GM12878 (cell line): ENCODE results near the gene TRIM67. TPM values are rescaled to one million over a fixed set of nuclear protein-coding genes. Genes with fewer than 3 reads are reported as not detected.

Source experiments
- ATAC-seq: fragments of 200-7000 bp; cut with Tn5 transposase; 3 replicates; pipeline ENCODE4 v1.9.1; 2020; ENCODE audit warnings: mild to moderate bottlenecking, moderate library complexity
- BruUV-seq: library from RNA; stranded (reverse); fragments of 400-500 nt; replicated peaks from 2 replicates; lab custom pipeline; 2021; lab: Mats Ljungman, UMichigan
- CTCF ChIA-PET: fragments of 300-600 bp; sonication (Branson Sonifier 250); formaldehyde crosslinking; extraction: SDS; loops from one replicate; lab custom pipeline; 2021; ENCODE audit warnings: inconsistent platforms; lab: Yijun Ruan, JAX
- POLR2A ChIA-PET: fragments of 350-600 bp; formaldehyde crosslinking; extraction: SDS; loops from one replicate; lab custom pipeline; 2021; ENCODE audit warnings: inconsistent platforms; lab: Charles Lee
- RAD21 ChIA-PET: fragments of 300-600 bp; sonication (Branson Sonifier 250); formaldehyde crosslinking; loops from one replicate; lab custom pipeline; 2023; ENCODE audit warnings: antibody characterized with exemption; ENCODE audit not compliant: unreplicated experiment; lab: Charles Lee
- SMC1A ChIA-PET: fragments of 300-600 bp; sonication (Branson Sonifier 250); formaldehyde crosslinking; loops from one replicate; lab custom pipeline; 2023; ENCODE audit not compliant: unreplicated experiment, uncharacterized antibody; lab: Charles Lee
- DNase-seq: peaks from one replicate; pipeline ENCODE4 v3.0.0-alpha.2; 2011; ENCODE audit warnings: low read depth, low spot score
- FAIRE-seq: peaks from 3 replicates; lab custom pipeline; 2011; peaks lifted over from hg19 to GRCh38; lab: Jason Lieb, UNC
- H2AFZ ChIP-seq: 2 replicates; pipeline ENCODE4 v1.6.0; 2011; ENCODE audit warnings: low read depth, low read length, control low read depth; ENCODE audit not compliant: control insufficient read depth
- H3K27ac ChIP-seq: 2 replicates; pipeline ENCODE4 v1.5.1; 2011; ENCODE audit warnings: control low read depth; ENCODE audit not compliant: control insufficient read depth, insufficient read depth
- H3K27me3 ChIP-seq, 2 experiments: replicated peaks in 1 of 2; 2 replicates each; pipeline versions ENCODE4 v1.6.0 to v1.6.1; 2011; ENCODE audit warnings: low read length in 1 of 2; ENCODE audit not compliant: control insufficient read depth in 2 of 2, insufficient read depth in 2 of 2
- H3K36me3 ChIP-seq, 2 experiments: 2 replicates each; pipeline ENCODE4 v1.5.1; 2011; ENCODE audit warnings: low read length in 1 of 2; ENCODE audit not compliant: control insufficient read depth in 2 of 2, insufficient read depth in 2 of 2
- H3K4me1 ChIP-seq: 2 replicates; pipeline ENCODE4 v1.6.1; 2011; ENCODE audit warnings: mild to moderate bottlenecking, low read length, moderate library complexity, mixed read lengths; ENCODE audit not compliant: control insufficient read depth, insufficient read depth
- H3K4me2 ChIP-seq: 2 replicates; pipeline ENCODE4 v1.6.0; 2011; ENCODE audit warnings: control low read depth; ENCODE audit not compliant: control insufficient read depth, insufficient read depth
- H3K4me3 ChIP-seq: fragments of 200-600 bp; sonication (generic); 2 replicates; pipeline ENCODE4 v1.5.1; 2016
- H3K79me2 ChIP-seq: 2 replicates; pipeline ENCODE4 v1.6.0; 2011; ENCODE audit warnings: low read length; ENCODE audit not compliant: control insufficient read depth, insufficient read depth
- H3K9ac ChIP-seq: 2 replicates; pipeline ENCODE4 v1.8.0; 2011; ENCODE audit warnings: low read length, control low read depth, mixed read lengths; ENCODE audit not compliant: control insufficient read depth, insufficient read depth
- H3K9me3 ChIP-seq: replicated peaks from 3 replicates; pipeline ENCODE4 v1.5.1; 2011; ENCODE audit warnings: mild to moderate bottlenecking, low read length; ENCODE audit not compliant: control insufficient read depth, insufficient read depth
- H4K20me1 ChIP-seq: 2 replicates; pipeline ENCODE4 v1.6.0; 2011; ENCODE audit not compliant: control insufficient read depth, insufficient read depth
- ATF2 ChIP-seq: IDR thresholded peaks from 2 replicates; pipeline ENCODE4 v1.6.1; 2012; ENCODE audit warnings: low read length, inconsistent platforms
- NR2C1 ChIP-seq: fragments of 450-650 bp; IDR thresholded peaks from 2 replicates; pipeline ENCODE4 v1.6.1; 2017; ENCODE audit warnings: antibody characterized with exemption, mild to moderate bottlenecking, moderate library complexity
- RAD51 ChIP-seq: fragments of 450-650 bp; IDR thresholded peaks from 2 replicates; pipeline ENCODE4 v1.6.1; 2016; ENCODE audit warnings: moderate library complexity, mild to moderate bottlenecking, inconsistent platforms
- TCF12 ChIP-seq: IDR thresholded peaks from 2 replicates; pipeline ENCODE4 v1.6.1; 2011; ENCODE audit warnings: low read depth, mild to moderate bottlenecking, low read length
- YY1 ChIP-seq: IDR thresholded peaks from 2 replicates; pipeline ENCODE4 v1.6.1; 2011; ENCODE audit warnings: low read depth, mild to moderate bottlenecking, low read length
- ZNF687 ChIP-seq: fragments of 450-650 bp; IDR thresholded peaks from 2 replicates; pipeline ENCODE4 v1.6.1; 2017; ENCODE audit warnings: mild to moderate bottlenecking, moderate library complexity
- WGBS: methylation state at CpG from one replicate; pipeline ENCODE4 v1.1.6; 2016; ENCODE audit warnings: low lambda C conversion rate; ENCODE audit not compliant: insufficient replicate concordance, insufficient coverage; ENCODE audit errors: missing lambda C conversion rate; 5-methylcytosine and 5-hydroxymethylcytosine counted together
- in situ Hi-C: fragments of 300-500 bp; cut with MboI; formaldehyde crosslinking; loops from 9 replicates; pipeline ENCODE4 v1.14.3; 2018; ENCODE audit warnings: mixed read lengths
- intact Hi-C: fragments of 100-400 bp; cut with micrococcal nuclease; formaldehyde crosslinking; loops from one replicate; pipeline ENCODE4 v1.14.2; 2022; ENCODE audit not compliant: unreplicated experiment
- polyA plus RNA-seq, 11 experiments: library from polyadenylated mRNA; depleted of rRNA in 4 of 11; unstranded in 6 of 11; stranded (reverse) in 5 of 11; fragments of >200 nt; fragmentation: Nextera tagmentation in 4 of 11; fragmentation: Illumina TruSeq in 1 of 11; extraction: Ambion mirVana in 4 of 11; extraction: Trizol in 1 of 11; gene quantifications; 1 replicate in 1 of 11; 2 replicates in 10 of 11; pipeline versions ENCODE4 v1.2.1 to v1.2.3, GENCODE V29; 2011 to 2016; ENCODE audit warnings: inconsistent platforms in 2 of 11, missing spikeins in 2 of 11, low read depth in 1 of 11
- total RNA-seq, 4 experiments: library from RNA; depleted of rRNA in 3 of 4; stranded (reverse); fragments of >200 nt in 3 of 4; fragmentation: Illumina TruSeq in 1 of 4; extraction: Trizol in 1 of 4; gene quantifications; 2 replicates each; pipeline versions ENCODE4 v1.2.1 to v1.2.3, GENCODE V29; 2013 to 2021
- TF ChIP-seq, protein P1 (sequence below): fragments of 450-650 bp; IDR thresholded peaks from 2 replicates; pipeline ENCODE4 v1.6.1; 2016; ENCODE audit warnings: mild to moderate bottlenecking

TRIM67 gene
- total and polyA plus RNA-seq, 10 of the 15 experiments (the other 5 are each of a cell fraction or from before 2014, with no cell fraction given), result under 0.01 to 0.01 TPM; not detected in 8

GRCh38 chr1:231116738-231117137, 45.1 kb upstream of the TRIM67 start:
- no peak overlapping the region for H3K4me2 ChIP-seq
- 0% methylated on average over 1 of the region's 1 CpG for WGBS
- SMC1A ChIA-PET, result no interaction called here

More at GRCh38 chr1:231116738-231117137, 45.1 kb upstream of the TRIM67 start:
- TF ChIP-seq TCF12 (no peak), NR2C1 (no peak), RAD51 (no peak), ATF2 (no peak), YY1 (no peak), ZNF687 (no peak)
- TF ChIP-seq, protein P1, sequence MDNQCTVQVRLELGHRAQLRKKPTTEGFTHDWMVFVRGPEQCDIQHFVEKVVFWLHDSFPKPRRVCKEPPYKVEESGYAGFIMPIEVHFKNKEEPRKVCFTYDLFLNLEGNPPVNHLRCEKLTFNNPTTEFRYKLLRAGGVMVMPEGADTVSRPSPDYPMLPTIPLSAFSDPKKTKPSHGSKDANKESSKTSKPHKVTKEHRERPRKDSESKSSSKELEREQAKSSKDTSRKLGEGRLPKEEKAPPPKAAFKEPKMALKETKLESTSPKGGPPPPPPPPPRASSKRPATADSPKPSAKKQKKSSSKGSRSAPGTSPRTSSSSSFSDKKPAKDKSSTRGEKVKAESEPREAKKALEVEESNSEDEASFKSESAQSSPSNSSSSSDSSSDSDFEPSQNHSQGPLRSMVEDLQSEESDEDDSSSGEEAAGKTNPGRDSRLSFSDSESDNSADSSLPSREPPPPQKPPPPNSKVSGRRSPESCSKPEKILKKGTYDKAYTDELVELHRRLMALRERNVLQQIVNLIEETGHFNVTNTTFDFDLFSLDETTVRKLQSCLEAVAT, result no peak
- Histone ChIP-seq H3K36me3 (no peaks in the 10 kb centered on the region), H3K79me2 (no peaks in the 10 kb centered on the region), H3K4me3 (no peak overlapping the region), H3K27me3 (no peaks in the 10 kb centered on the region), H2AFZ (no peak overlapping the region), H3K9me3 (no peaks in the 10 kb centered on the region; the same call in 2 of the 3 replicates), H4K20me1 (no peaks in the 10 kb centered on the region), H3K27ac (no peak overlapping the region), H3K9ac (no peak overlapping the region), H3K4me1 (no peaks in the 10 kb centered on the region)
- BruUV-seq, result no TSS peak
- FAIRE-seq (no peak), ATAC-seq (no peak), DNase-seq (no peak)
- CTCF ChIA-PET, result interaction anchor here (0.7 kb wide), 1 partner anchor 384 kb away, joined by 3 read pairs; no protein-coding TSS in a partner anchor
- in situ Hi-C loops, result no loop called here
- intact Hi-C loops, result no loop called here
- POLR2A ChIA-PET, result no interaction called here
- RAD21 ChIA-PET, result no interaction called here
